GM21528 (cell line): Measurements from ENCODE around the gene ELOVL6.
A peak's percentile ranks its signal among the peaks of the same experiment; 100 is the strongest.
"Not testable (repeated sequence)": the region's sequence is repeated elsewhere in the genome, so short reads cannot be mapped to it uniquely, and the experiment has no call there.

Experiments used
- ATAC-seq: cut with Tn5 transposase; IDR thresholded peaks from one replicate; pipeline ENCODE4 v1.9.1; 2021; ENCODE audit warnings: mild to moderate bottlenecking, moderate library complexity; ENCODE audit not compliant: unreplicated experiment, low FRiP score

Gene ELOVL6, protein sequence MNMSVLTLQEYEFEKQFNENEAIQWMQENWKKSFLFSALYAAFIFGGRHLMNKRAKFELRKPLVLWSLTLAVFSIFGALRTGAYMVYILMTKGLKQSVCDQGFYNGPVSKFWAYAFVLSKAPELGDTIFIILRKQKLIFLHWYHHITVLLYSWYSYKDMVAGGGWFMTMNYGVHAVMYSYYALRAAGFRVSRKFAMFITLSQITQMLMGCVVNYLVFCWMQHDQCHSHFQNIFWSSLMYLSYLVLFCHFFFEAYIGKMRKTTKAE

GRCh38 chr4:110198435-110199416 lies at the start of gene ELOVL6:
ELOVL6 (minus strand) TSS chr4:110198615; CDS start chr4:110198335, 280 bp downstream.
- ATAC-seq = no peak

- no peak for ATAC-seq
These were observed 49.7 kb upstream of the ELOVL6 start for GRCh38 chr4:110248100-110248499.

DNA sequence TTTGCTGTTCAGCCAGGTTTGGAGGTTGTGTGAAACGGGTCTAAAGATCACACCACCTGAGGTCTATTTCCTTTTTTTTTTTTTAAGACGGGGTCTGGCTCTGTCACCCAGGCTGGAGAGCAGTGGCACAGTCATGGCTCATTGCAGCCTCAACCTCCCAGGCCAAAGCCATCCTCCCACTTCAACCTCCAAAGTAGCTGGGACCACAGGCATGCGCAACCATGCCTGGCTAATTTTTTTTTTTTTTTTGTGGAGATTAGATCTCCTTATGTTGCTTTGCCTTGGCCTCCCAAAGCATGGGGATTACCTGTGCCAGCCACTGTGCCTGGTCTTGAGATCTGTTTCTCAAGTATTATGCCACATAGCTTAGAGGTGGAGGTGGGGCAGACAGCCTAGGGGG lies 49.2 kb upstream of the ELOVL6 start:
- no peak for ATAC-seq

DNA sequence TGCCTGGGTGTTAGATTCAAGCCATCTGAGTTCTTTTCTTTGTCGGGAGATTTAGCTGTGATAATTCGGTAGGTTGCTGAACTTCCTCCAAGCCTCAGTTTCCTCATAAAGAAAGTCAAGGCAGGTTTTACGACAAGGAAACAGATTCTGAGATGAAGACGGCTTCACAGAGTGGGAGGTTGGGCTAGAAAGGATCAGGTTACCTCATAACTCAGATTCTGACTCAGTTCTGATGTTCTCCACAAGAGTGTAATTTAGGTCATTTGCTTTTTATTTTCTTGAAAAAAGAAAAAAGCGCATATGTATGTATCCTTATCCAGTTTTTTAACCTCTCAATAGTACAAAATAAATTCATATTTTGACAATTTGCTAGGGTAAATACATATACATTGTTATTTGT lies 47.2 kb upstream of the ELOVL6 start:
- no peak for ATAC-seq

DNA sequence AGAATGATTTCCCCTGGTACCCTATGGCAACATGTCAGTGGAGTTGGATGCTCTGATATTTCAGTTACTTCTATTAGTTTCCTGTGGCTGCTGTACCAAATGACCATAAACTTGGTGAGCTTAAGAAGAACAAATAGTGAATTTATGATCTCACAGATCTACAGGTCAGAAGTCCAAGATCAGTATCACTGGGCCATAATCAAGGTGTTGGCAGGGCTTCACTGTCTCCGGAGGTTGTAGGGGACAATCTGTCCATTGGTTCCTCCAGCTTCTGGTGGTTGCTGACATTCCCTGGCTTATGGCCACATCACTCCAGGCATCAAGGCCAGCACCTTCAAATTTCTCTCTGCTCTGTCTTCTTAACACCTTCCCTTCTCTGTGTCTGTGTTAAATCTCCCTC lies 37.9 kb upstream of the ELOVL6 start:
- ATAC-seq = no peak

DNA sequence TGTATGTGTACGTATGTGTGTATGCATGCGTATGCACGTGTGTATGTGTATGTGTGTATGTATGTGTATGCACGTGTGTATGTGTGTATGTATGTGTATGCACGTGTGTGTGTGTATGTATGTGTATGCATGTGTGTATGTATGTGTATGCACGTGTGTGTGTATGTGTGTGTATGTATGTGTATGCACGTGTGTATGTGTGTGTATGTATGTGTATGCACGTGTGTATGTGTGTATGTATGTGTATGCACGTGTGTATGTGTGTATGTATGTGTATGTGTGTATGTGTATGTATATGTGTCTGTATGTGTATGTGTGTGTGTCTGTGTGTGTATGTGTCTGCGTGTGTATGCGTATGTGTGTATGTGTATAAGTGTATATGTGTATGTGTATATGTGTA lies 35.2 kb upstream of the ELOVL6 start:
- ATAC-seq = not testable (repeated sequence)

- no peak for ATAC-seq
These were observed 33.5 kb upstream of the ELOVL6 start for GRCh38 chr4:110231869-110232268.

DNA sequence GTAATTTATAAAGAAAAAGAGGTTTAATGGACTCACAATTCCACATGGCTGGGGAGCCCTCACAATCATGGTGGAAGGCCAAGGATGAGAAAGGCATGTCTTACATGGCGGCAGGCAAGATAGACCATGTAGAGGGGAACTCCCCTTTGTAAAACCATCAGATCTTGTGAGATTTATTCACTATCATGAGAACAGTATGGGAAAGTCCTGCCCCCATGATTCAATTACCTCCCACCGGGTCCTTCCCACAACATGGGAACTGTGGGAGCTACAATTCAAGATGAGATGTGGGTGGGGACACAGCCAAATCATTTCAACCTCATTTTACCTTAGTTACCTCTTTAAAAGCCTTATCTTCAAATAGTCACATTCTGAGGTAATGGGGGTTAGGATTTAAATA lies 30.9 kb upstream of the ELOVL6 start:
- no peak for ATAC-seq

- no peak for ATAC-seq
These were observed 26.4 kb upstream of the ELOVL6 start for GRCh38 chr4:110224812-110225211.

DNA sequence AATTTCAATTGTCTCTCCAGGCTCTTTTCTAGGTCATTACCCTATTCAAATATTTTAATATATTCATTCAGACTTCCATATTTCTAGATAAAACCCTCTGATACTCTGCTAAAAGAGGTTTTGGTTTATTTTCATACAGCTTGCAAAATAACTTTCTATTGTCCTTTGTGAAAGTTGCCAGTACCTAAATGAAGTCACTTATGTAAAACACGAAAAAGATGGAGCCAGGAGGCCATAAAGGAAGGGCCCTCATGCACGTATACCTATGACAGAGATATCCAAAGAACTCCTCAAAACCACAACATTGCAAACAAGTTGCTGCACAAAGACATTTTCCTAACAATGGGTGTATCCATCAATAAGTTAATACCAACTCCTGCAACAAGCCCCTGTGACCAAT lies 25.7 kb upstream of the ELOVL6 start:
- no peak for ATAC-seq

GRCh38 chr4:110218935-110219334 lies 20.5 kb upstream of the ELOVL6 start:
- ATAC-seq = not testable (repeated sequence)

DNA sequence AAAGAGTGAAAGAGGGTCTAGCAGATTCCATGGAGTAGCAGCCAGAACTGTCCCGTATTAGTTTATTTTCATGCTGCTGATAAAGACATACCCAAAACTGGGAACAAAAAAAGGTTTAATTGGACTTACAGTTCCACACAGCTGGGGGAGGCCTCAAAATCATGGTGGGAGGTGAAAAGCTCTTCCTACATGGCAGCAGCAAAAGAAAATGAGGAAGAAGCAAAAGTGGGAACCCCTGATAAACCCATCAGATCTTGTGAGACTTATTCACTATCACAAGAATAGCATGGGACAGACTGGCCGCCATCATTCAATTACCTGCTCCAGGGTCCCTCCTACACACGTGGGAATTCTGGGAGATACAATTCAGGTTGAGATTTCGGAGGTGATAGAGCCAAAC lies 18.8 kb upstream of the ELOVL6 start:
- not testable (repeated sequence) for ATAC-seq

GRCh38 chr4:110216129-110216528 lies 17.7 kb upstream of the ELOVL6 start:
- ATAC-seq = no peak

GRCh38 chr4:110211770-110212061 lies 13.3 kb upstream of the ELOVL6 start:
- no peak for ATAC-seq

- ATAC-seq = peak; percentile 67
These were observed 12.8 kb upstream of the ELOVL6 start for GRCh38 chr4:110211007-110211769.

DNA sequence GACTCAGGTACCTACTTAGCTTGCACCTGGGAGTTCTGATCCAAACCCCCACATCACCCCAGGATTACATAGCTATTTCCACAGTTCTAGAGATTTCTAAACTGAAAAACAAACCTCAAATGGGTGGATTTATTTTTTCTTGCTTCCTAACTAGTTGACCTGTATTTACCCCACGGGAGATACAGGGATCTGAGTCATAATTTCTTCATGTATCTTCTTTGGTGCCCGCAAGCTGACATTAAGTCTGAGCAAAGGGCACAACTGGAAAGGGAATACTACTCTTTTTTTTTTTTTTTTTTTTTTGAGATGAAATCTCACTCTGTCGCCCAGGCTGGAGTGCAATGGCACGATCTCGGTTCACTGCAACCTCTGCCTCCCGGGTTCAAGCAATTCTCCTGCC lies 10.0 kb upstream of the ELOVL6 start:
- no peak for ATAC-seq

DNA sequence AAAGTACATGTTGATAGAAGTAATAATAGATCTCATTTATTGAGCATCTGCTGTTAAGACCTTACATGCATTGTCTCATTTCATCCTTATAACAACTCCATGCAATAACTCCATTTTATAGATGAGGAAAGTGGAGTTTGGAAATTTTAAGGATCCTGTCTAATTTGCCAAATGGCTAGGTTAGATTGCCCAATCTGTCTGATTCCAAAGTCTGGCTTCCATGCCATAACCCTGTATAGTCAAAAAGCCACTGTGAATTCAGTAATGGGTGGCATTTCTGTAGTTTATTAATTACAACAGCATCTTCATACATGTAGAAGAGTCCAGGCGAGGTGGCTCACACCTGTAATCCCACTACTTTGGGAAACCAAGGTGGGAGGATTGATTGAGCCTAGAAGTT lies 8.8 kb upstream of the ELOVL6 start:
- ATAC-seq = no peak

DNA sequence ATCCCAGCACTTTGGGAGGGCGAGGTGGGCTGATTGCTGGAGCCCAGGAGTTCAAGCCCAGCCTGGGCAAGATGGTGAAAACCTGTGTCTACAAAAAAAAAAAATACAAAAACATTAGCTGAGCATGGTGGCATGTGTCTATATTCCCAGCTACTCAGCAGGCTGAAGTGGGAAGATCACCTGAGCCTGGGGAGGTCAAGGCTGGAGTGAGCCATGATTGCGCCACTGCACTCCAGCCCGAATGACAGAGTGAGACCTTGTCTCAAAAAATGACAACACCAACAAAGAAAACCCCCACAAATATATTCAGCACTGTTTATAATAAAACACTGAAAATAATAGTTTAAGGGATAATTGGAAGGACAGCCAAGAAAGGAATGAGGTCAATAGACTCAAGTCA lies 3.6 kb upstream of the ELOVL6 start:
- no peak for ATAC-seq

- ATAC-seq = no peak
These were observed 3.1 kb upstream of the ELOVL6 start for GRCh38 chr4:110201502-110201901.

DNA sequence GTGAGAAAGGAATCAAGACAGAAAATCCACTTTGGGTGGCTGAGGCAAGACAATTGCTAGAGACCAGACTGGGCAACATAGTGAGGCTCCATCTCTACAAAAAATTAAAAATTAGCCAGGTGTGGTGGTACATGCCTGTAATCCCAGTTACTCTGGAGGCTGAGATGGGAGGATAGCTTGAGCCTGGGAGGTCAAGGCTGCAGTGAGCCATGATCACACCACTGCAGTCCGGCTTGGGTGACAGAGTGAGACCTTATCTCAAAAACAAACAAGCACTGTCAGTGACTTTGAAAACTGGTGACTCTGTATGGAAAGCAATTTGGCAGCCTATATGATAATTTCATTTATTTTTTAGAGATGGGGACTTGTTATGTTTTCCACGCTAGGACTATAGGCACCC lies 2.3 kb upstream of the ELOVL6 start:
- no peak for ATAC-seq

DNA sequence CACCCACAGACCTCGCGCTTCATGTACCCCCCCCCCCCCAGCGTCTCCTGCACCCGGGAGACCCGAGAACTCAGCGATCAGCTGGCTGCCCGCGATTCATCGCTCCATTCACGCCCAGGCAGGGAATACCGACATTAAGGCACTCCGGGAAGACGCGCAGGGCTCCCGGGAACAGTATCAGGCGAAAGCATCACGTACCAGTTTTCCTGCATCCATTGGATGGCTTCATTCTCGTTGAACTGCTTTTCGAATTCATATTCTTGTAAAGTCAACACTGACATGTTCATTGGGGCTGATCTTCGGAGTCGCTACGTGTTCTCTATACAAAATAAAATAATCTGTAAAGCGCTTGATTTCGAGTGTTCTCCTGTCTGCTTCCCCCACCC lies 373 bp downstream of the ELOVL6 start:
- ATAC-seq = no peak
